ENCODE data around the gene EPB41. TPM values are rescaled to one million over a fixed set of nuclear protein-coding genes. Genes with fewer than 3 reads are reported as not detected.

Gene EPB41
- polyA plus RNA-seq, 2 of the 4 experiments (the other 2 are of a cell fraction): 4.9 to 12.8 TPM

GRCh38 chr1:28890435-28890834, 23.9 kb upstream of the EPB41 start:
- WGBS (ENCODE audit: missing lambda C conversion rate): 93% methylated on average over 8 of the region's 8 CpGs
- ATAC-seq (no peak), FAIRE-seq (no peak), DNase-seq (ENCODE audit: low read depth in 1 of 2, low spot score in 1 of 2) (no peak)
- Histone ChIP-seq H3K4me1 (peaks cover 17% of the 10 kb centered on the region), H3K4me3 (no peak overlapping the region), H3K4me2 (no peak overlapping the region), H3K9me3 (no peaks in the 10 kb centered on the region), H3K27ac (no peak overlapping the region)
- CTCF ChIA-PET: interaction anchor here (0.6 to 9.6 kb wide), 5 partner anchors 13 to 1818 kb away, joined by 3 to 75 read pairs (median 3); partner anchors contain the start of gene EPB41
- no peak for TF ChIP-seq POLR2AphosphoS2 (conservative IDR thresholded peaks at IDR 0.05; ENCODE audit: low read length)
- POLR2A ChIA-PET: no interaction called here

- 78% methylated on average over 2 of the region's 2 CpGs for whole genome bisulfite sequencing (ENCODE audit: missing lambda C conversion rate)
- H3K27ac ChIP-seq: no peak overlapping the region
- H3K4me3 ChIP-seq: no peak overlapping the region
- no peak for ATAC-seq
- CTCF ChIA-PET: interaction anchor here (0.6 to 9.6 kb wide), 6 partner anchors 9 to 1817 kb away, joined by 3 to 75 read pairs (median 4); partner anchors contain the start of gene EPB41
- POLR2A ChIA-PET: no interaction called here
- TF ChIP-seq CHD2 (IDR thresholded peaks at IDR 0.05; ENCODE audit: low read length, partially characterized antibody) (no peak), ELK1 (IDR thresholded peaks at IDR 0.05; ENCODE audit: low read depth, low read length) (no peak)
- peaks cover 13% of the 10 kb centered on the region; the same call in 2 of the 3 replicates for H3K4me1 ChIP-seq
- DNase-seq (ENCODE audit: low read depth in 1 of 2, low spot score in 1 of 2): no peak
- H3K9me3 ChIP-seq: no peaks in the 10 kb centered on the region
- no peak for FAIRE-seq
- no peak overlapping the region for H3K4me2 ChIP-seq
These were observed 23.5 kb upstream of the EPB41 start for GRCh38 chr1:28890836-28891235.

- 90% methylated on average over 2 of the region's 2 CpGs for WGBS (ENCODE audit: missing lambda C conversion rate)
- TF ChIP-seq HDAC2 (IDR thresholded peaks at IDR 0.05) (no peak), MAZ (IDR thresholded peaks at IDR 0.05; ENCODE audit: borderline replicate concordance, low read depth, low read length) (no peak), GATA3 (IDR thresholded peaks at IDR 0.05; ENCODE audit: borderline replicate concordance) (no peak), MAFK (IDR thresholded peaks at IDR 0.05; ENCODE audit: partially characterized antibody) (no peak), CBX2 (IDR thresholded peaks at IDR 0.05; ENCODE audit: borderline replicate concordance, low read depth) (no peak), REST (IDR thresholded peaks at IDR 0.05) (no peak), ZC3H11A (IDR thresholded peaks at IDR 0.05) (no peak), PBX3 (IDR thresholded peaks at IDR 0.05) (no peak), HMGXB4 (CRISPR knock-in tag; IDR thresholded peaks at IDR 0.05; ENCODE audit: borderline replicate concordance) (no peak), TFCP2L1 (CRISPR knock-in tag; IDR thresholded peaks at IDR 0.05) (no peak), PHF8 (IDR thresholded peaks at IDR 0.05; ENCODE audit: borderline replicate concordance, low read depth) (no peak), RAD21 (conservative IDR thresholded peaks at IDR 0.05 in 1 of 2, IDR thresholded peaks at IDR 0.05 in 1 of 2) (no peak), KDM1A (IDR thresholded peaks at IDR 0.05; ENCODE audit: low read depth) (no peak), TP53 (CRISPR knock-in tag; IDR thresholded peaks at IDR 0.05) (no peak), FOXS1 (CRISPR knock-in tag; IDR thresholded peaks at IDR 0.05) (no peak), FOSB (CRISPR knock-in tag; IDR thresholded peaks at IDR 0.05) (no peak), RNF2 (IDR thresholded peaks at IDR 0.05; ENCODE audit: borderline replicate concordance, low read depth) (no peak), CEBPB (IDR thresholded peaks at IDR 0.05) (no peak), KDM5A (IDR thresholded peaks at IDR 0.05) (no peak), NFE2L2 (conservative IDR thresholded peaks at IDR 0.05; ENCODE audit: low read length) (no peak)
- Histone ChIP-seq H3K4me2 (no peak overlapping the region), H3K9me3 (no peaks in the 10 kb centered on the region), H3K4me1 (peaks cover 9% of the 10 kb centered on the region; the same call in 2 of the 3 replicates), H3K27ac (no peak overlapping the region), H3K4me3 (no peak overlapping the region)
- DNase-seq (ENCODE audit: low read depth in 1 of 2, low spot score in 1 of 2) (no peak), FAIRE-seq (no peak), ATAC-seq (no peak)
- ChIA-PET POLR2A (no interaction called here), CTCF (interaction anchor here (1.0 to 9.6 kb wide), 5 partner anchors 9 to 1817 kb away, joined by 3 to 75 read pairs (median 5); partner anchors contain the start of gene EPB41)
These were observed 23.1 kb upstream of the EPB41 start for GRCh38 chr1:28891256-28891655.

Measured in A549 (cell line).